ENCODE results near the gene SLC20A1.
"Not testable (repeated sequence)": the region's sequence is repeated elsewhere in the genome, so short reads cannot be mapped to it uniquely, and the experiment has no call there.

Gene SLC20A1

DNA sequence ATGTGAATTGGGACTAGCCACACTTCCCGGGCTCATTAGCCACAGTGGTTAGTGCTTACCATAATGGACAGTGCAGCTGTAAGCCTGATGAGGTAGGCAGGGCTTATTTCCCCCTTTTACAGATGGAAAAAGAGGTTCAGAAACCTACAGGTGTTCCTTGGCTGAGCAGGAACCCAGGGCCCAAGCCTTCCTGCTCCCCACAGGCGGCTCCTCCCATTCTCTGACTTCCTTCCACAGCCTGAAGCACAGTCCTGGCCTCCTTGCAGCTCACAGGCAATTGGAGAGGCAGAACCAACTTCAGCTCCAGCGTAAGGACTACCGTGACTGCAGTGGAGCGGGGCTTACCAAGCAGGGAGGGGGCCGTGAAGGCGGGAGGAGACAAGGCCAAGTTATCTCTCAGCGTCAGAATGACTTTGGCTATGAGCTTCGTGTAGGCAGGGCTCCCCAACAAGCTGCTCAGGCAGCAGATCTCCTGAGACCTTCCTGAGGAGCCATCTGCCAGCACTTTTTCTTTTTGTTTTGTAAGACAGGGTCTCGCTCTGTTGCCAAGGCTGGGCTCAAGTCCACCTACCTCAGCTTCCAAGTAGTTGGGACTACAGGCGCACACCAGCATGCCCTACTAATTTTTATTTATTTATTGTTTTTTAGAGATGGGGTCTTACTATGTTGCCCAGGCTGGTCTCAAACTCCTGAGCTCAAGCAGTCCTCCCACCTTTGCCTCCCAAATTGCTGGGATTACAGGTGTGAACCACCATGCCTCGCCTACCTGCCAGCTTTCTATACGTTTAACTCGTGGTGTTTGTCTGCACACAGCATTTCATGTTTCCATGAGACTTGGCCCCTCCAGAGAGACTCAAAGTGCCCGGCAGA, 40.8 kb downstream of the SLC20A1 start:
- FAIRE-seq, result no peak

DNA sequence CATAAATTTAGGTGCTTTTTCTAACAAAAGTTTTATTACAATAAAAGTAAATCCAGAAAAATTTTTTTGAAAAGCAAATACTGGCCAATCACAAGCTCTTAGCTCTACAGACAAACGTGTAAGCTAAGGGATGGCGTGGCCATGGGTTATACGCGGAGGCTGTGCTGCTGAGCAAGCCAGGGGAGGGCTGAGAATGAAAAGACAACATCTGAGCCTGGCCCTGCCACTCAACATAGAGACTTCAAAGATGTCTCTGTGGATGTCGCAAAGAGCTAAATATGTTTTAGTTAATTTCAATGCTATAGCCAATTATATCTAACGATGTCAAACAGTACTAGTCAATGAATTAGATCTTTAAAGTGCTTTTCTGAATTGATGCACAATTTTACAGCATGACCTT, 41.8 kb downstream of the SLC20A1 start:
- no peak for FAIRE-seq

DNA sequence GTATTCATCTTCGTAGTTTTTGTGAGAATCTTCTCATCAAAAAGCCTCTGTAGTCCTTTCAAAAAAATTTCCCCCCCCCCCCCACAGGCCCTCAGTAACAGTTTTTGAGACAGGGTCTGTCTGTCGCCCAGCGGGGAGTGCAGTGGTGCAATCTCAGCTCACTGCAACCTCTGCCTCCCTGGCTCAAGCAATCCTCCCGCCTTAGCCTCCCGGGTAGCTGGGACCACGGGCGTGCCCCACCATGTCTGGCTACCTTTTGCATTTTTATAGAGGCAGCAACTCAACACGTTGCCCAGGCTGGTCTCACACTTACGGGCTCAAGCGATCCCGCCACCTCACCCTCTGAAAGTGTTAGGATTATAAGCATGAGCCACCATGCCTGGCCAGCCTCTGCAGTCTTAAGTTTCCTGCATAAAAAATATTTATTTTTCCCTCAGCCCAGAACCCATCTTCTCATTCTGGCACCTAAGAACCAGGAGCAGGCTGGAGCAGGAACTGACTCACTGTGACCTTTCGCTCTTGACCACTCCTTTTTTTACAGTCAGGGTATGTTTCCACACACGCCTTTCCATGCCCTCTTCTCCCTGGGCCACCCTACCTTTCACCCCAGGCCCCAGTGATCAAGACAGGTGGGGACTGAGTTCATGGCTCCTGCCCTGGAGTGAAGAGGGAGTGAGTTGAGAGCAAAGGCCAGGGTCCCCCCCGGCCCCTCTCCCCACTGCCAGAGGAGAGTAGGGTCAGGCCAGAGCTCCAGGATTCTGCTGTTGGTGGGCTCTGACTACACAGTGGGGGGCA, 42.5 kb downstream of the SLC20A1 start:
- no peak for FAIRE-seq

DNA sequence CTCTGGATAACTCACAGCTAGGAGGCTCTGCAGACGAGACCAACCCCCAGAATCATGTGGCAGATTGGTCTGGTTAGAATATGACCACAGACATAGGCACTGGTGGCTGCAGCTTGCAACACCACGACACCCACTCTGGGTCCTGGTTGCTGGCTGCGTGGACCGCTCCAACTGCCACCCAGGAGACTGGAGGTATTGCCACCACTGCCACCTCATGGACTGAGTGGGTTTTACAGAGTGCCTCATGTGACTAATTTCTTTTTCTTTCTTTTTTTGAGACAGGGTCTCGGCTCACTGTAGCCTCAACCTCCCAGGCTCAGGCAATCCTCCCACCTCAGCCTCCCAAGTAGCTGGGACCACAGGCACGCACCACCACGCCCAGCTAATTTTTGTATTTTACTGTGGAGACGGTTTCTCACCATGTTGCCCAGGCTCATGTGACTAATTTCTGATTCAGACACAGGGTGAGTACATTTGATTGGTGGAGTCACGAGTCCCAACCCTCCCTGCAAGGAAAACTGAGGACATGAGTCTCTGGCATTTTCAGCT, 45.2 kb downstream of the SLC20A1 start:
- FAIRE-seq, result no peak

DNA sequence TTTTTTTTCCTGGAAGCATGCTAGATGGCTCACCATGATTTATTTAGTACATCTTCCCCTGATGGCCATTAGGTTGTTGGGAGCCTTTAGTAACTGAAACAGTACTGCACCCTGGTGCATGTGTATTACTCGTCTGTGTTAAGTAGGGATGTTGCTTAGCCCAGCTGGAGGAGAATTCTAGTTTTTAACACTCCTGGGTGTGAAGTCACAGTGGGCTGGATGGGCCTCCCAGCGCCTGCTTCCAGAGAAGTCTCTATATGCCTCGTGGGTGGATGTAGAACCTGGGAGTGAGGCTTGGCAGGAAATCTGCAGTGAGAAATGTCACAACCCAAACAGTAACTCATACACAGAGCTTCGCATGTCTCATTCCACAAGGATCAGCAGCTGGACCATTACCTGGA, 46.1 kb downstream of the SLC20A1 start:
- no peak for FAIRE-seq

DNA sequence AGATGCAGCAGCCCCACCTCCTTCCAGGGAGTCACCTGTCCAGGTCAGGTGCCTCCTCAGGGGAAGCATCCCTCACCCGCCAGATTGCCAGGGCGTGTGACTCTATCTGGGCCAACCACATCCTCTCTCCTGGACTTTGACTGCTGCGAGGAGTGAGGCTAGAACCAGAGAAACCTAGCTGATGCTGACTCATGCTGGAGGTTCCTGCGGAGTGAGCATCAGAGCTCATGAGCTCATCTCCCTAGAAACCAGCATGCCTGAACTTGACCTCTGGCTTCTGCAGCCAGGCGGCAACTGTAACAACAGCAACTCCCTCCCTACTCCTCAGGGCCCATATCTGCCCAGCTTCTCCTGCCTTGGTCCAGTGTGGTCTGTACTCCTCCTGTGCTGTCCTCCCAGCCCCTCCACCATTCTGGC, 46.8 kb downstream of the SLC20A1 start:
- no peak for FAIRE-seq

DNA sequence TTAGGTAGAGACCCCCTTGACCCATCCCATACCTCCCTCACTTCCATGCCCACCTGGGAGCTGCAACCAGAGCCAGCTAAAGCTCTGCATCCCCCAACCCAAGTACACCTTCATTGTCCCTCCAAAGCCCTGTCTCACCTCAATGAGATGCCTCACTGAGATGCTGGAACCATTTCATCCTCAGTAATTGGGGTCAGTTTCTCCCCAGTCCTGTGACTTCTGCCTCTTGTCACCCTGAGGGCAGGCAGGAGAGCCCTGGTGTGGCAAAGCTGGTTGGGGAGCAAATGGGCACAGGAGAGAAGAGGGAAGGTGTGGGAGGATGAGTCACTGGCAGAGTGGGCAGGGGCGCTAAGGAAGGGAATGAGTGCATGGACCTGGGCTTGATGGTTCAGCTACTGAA, 47.2 kb downstream of the SLC20A1 start:
- no peak for FAIRE-seq

DNA sequence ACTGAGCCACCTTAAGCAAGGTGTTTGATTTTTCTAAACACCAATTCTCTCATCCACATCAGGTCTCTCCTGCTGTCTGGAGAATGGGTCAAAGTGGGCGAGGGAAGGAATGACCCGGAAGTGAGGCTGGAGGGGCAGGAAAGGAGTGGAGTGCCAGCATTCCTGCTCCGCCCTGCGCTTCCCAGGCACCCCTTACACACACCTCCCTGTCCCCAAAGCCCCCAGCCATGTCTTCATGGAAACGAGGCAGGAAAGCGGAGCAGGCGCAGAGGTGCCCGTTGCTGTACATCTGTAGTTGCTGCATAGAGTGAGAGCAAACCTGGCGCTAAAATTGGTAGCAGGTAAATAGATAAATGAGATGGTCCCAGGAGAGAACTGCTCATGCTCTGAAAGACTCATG, 47.9 kb downstream of the SLC20A1 start:
- no peak for FAIRE-seq

DNA sequence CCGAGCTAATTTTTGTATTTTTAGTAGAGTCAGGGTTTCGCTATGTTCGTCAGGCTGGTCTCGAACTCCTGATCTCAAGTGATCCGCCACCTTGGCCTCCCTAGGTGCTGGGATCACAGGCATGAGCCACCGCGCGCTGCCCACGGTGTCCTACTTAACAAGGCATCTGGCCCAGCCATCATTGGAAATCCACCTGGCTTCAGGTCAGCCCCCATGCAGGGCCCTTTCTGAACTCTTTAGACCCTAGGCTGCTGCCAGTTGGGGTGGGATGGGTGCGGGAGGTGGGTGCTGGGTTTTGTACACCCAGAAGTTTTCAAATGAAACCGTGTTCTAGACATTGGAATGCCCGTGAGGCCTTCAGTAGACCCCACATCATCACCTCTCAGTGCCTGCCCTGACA, 48.4 kb downstream of the SLC20A1 start:
- FAIRE-seq, result no peak

DNA sequence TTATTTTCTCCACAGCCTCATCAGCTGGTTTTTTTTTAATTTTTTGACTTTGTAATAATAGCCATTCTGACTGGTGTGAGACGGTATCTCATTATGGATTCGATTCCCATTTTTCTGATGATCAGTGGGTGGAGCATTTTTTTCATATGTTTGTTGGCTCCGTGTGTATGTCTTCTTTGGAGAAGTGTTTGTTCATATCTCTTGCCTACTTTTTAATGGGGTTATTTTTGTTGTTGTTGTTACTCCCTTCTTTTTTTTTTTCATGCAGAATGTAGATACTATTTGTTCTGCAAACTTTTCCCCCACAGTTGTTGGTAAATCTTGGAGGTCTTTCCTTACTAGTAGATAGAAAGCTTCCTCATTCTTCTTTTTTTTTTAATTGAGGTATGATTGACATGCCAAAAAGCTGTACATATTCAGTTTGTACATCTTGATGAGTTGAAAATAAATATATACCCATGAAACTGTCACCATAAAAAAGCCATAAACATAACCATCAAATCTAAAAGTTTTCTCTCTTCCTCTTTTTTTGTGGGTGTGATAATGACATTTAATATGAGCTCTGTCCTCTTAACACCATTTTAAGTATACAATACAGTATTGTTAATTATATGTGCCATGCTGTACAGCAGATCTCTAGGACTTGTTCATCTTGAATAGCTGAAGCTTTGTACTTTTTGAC, 53.2 kb downstream of the SLC20A1 start:
- FAIRE-seq, result no peak

DNA sequence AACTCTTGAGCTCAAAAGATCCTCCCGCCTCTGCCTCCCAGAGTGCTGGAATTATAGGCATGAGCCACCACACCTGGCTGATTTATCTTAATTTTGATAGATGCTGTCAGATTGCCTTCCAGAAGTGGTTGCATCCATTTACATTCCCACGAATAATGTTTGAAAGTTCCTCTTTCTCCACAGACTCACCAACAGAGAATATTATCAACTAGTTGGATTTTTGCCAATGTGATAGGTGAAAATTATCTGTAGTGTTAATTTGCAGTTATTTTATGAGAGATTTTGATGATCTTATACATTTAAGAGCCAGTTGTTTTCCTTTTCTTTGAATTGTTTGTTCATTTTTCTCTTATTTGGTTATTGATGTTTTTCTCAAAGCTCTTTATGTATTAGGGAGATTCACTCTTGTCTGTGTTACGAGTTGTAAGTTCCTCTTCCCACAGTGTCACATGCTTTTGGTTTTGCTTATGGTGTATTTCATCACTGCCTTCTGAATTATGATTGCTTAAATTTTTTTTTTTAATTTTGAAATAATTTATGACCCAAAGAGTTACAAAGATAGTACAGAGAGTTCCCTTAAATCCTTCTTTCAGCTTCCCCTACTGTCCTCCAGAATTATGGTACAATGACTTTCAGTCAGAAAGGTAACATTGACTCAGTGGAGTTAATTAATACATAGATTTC, 54.4 kb downstream of the SLC20A1 start:
- FAIRE-seq, result no peak

DNA sequence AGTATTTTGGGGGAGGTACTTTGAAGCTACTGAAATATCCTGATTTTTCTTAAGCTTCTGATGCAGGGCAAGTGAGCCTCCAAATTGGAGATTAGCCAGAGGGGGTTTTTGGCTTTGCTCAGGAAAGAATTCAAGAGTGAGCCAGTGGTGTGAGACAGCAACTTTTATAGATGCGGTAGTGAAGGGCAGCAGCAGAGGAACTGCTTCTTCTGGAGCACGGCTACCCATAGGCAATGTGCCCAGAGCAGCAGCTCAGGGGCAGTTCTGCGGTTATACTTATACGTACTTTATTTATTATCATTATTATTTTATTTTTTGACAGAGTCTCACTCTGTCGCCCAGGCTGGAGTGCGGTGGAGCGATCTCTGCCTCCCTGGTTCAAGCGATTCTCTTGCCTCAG, 55.3 kb downstream of the SLC20A1 start:
- FAIRE-seq, result no peak

DNA sequence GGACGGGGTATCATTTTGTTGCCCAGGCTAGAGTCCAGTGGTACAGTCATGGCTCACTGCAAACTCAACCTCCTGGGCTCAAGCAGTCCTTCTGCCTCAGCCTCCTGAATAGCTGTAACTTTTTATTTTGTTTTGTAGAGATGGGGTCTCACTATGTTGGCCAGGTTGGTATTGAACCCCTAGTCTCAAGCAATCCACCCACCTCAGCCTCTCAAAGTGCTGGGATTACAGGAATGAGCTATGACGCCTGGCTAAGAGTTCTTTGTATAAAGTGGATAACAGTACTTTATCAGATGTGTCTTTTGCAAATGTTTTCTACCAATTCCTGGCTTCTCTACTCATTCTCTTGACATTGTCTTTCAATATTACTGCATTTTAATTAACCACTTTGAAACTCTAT, 57.9 kb downstream of the SLC20A1 start:
- no peak for FAIRE-seq

DNA sequence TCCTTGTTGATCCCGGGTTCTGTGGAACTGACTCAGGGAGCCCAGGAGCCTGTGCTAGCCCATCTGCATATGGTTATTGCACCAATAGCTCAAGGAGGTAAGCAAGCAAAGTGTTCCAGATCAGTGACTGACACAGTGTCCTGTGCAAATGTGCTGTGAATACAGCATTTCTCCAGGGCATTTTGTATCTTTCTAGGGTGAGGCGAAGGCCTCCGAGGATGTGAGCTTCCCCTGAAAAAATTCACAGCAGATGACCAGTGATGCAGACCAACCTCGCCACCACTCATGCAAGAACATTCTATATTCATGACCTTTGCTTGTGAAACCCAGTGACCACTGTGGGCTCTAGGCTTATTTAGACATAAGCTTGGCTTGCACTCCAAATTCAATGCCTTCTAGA, 59.8 kb downstream of the SLC20A1 start:
- no peak for FAIRE-seq

DNA sequence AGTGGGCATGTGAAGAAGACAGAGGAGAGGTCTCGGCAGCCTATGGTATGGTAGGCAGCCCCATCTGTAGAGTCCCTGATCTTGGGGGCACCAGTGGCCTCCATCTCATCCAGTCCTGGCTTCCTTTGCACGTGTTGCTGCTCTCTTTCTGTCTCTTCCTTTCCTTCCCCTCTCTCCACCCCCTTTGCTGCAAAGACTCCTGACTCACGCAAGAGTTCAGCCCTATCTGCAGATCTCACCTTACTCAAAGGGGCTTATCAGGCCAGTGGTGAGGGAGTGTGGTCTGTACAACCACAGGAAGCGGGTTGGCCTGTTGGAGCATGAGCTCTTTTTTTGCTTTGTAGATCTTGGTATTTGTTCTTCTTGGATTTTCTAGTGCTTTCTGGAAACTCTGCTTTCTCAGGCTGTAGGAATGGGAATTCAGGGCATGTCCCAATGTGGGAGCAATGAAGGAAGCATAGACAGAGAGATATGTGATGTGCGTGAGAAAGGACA, 60.5 kb downstream of the SLC20A1 start:
- FAIRE-seq, result no peak

DNA sequence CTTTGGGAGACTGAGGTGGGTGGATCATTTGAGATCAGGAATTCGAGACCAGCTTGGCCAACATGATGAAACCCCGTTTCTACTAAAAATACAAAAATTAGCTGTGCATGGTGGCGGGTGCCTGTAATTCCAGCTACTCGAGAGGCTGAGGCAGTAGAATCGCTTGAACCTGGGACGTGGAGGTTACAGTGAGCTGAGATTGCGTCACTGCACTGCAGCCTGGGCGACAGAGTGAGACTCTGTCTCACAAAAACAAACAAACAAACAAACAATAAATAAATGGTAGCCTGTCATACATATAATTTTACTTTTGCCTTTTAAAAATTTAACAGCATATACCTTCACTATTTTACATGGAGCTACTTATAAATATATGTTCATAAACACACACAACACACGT, 61.2 kb downstream of the SLC20A1 start:
- not testable (repeated sequence) for FAIRE-seq

DNA sequence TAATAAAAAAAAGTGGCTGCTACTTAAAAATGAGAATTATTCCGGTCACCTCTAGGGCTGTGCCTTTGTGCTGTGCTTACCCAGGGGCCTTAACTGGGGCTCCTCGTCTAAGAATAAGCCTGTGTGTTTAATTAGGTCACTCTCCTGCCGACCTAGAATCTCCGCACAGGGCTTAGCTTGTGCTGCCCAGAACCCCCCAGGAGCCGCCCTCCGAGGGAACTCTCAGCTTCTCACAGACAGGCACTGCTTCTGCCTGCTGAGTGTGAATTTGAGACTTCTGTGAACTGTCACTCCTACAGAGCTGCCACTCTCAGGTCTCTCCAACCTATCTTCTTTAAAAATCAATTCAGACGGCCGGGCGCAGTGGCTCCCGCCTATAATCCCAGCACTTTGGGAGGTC, 63.2 kb downstream of the SLC20A1 start:
- no peak for FAIRE-seq

DNA sequence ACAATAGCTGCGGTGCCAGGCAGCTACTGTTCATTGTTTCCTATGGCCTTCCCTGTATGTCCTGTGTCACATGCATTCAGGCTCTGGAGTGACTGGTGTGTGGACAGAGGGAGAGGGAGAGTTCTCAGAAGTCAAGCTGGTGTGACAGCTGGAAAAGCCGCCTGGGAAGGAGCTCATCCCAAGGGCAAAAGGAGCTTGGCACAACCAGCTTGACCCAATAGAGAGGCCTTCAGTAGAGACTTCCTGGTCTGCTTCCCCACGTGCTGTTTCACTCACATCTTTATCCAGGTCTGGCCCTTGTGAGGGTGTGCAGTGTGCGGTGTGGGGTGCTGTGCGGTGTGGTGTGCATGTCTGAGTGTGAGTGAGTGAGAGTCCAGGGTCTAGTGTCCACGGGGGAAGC, 64.0 kb downstream of the SLC20A1 start:
- no peak for FAIRE-seq

DNA sequence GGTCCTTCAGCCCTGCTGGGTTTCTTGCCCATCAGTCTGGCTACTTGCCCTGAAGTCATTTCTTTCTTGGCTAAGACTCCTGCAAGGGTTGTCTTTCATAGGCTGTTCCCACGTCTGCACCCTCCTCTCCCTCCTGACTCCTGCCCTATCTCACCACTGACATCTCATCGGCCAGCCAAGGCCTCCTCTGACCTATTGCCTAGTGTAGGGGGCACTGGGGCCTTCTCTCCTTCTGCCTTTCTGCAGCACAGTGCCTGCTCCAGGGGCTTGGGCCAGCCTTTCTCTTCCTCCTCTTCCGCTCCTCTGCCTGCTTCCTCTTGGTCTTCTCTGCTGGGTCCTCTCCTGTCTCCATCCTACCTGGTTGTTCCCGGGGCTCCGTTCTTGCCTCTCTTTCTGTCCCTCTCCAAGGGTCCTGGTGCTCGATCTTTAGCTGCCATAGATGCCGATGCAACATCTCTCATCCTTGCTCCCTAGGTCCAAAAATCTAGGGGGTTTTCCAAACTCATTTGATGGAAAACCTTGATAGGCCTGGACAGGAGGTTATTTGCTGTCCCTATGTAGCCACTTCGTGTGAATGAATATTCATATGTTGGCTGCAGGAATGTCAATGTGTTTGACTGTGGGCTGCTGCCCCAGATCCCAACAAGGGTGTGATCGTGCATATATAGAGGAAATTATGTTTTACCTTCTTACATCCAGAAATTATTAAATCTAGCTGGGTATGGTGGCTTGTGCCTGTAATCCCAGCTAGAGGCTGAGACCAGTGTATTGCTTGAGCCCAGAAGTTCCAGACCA, 65.4 kb downstream of the SLC20A1 start:
- FAIRE-seq, result no peak

DNA sequence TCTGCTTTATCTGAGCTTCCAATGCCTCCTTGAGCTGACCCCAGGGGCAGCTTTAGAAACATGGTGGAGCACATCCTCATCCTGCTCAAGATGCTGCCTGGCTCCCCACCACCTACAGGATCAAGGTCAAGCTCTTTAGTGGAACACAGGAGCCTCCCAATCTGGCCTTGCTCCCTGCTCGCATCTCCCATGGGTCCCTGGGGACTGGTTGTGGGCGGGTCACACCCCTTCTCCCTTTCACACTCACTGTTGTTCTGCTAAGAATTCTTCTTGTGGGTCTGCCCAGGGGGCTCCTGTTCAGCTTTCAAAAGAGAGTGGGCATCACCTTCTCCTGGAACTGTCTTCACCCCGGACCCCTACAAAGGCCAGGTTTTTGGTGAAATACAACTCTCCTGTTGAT, 66.7 kb downstream of the SLC20A1 start:
- no peak for FAIRE-seq

DNA sequence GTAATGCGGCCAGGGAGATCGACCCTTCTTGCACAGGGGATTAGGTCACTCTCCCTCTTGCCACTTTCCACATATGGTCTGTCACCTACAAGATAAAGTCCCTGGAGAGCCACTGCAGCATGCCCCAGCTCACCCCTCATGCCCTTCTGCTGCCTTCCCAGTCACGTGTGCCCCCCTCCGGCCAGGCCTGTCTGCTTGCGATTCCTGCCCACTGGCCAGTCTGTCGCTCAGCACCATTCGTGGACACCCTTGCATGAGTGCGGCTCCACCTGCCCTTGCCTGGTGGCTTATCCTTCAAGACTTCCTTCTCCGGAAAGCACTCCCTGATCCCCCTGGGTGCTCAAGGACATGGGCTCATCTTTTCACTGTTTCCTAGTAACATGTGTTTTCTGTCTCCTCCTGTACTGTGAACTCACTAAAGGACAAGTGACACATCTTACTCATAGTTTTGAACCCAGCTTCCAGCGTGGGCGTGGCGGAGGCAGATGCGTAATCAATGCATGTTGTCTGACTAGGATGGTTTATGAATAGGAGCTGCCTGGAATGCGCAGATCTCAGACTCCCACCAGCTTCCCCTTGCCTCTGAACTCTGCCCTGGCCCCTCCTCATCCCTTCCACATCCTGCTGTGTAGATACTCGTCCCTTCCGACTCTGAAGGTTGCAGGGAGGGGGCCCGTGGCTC, 67.3 kb downstream of the SLC20A1 start:
- FAIRE-seq, result no peak

Measured in G401.6 (cell line).